ENCODE data around the gene C11orf16.
"Not testable (repeated sequence)": the region's sequence is repeated elsewhere in the genome, so short reads cannot be mapped to it uniquely, and the experiment has no call there.

Gene C11orf16

DNA sequence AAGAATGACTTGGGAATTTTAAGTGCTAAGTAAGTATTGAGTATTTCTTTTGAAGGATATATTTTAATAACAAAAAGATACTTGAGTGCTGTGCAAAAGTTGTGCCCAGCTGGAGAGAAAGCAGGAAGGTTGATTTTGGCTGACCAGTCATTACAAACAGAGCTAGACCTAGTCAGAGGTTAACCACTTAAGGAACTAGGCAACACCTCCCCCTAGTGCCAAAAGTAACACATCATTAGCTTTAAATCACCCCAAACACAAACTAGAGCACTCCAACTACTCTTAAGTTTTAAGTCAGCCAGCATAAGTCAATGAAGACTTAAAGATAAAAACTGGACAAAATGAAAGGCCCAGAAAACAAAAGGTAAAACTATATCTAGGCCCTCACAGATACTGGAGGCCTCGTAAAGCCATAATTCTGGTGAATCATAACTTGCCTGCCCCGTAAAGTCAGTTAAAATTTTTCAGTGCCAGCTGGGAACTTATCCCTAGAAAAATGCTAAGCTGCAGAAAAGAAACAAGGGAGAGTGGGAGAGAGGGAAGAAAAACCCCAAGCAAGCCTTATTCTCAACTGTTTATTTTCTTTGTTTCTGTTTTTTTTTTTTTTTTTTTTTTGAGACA, 26.9 kb upstream of the C11orf16 start:
- Mint-ChIP-seq H3K36me3 (ENCODE audit: insufficient read depth) (peaks cover 22% of the 10 kb centered on the region), H3K4me3 (no peak overlapping the region), H3K4me1 (peaks cover 40% of the 10 kb centered on the region), H3K27ac (ENCODE audit: low read depth) (no peak overlapping the region), H3K27me3 (no peaks in the 10 kb centered on the region), H3K9me3 (no peaks in the 10 kb centered on the region)
- ATAC-seq (replicated peaks; ENCODE audit: extremely low read depth, poor library complexity, severe bottlenecking) (no peak), DNase-seq (ENCODE audit: low spot score in 2 of 2) (no peak)

DNA sequence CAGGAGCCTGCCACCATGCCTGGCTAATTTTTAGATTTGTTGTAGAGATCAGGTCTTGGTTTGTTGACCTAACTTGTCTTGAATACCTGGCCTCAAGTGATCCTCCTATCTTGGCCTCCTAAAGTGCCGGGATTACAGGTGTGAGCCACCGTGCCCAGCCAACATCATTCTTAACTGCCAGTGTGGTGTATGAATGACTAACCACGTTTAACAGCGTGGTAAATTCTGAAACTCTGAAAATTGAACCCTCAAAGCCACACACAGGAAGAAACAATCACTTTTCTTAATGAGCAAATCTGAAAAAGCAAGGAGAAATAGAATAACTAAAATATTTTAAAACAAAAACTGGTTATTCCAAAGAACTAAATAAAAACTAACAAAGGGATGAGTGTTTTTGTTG, 24.1 kb upstream of the C11orf16 start:
- peaks cover 23% of the 10 kb centered on the region for H3K4me1 Mint-ChIP-seq
- H3K27ac Mint-ChIP-seq (ENCODE audit: low read depth): no peak overlapping the region
- no peaks in the 10 kb centered on the region for H3K27me3 Mint-ChIP-seq
- DNase-seq (ENCODE audit: low spot score in 2 of 2) (no peak), ATAC-seq (replicated peaks; ENCODE audit: extremely low read depth, poor library complexity, severe bottlenecking) (no peak)
- no peaks in the 10 kb centered on the region for H3K9me3 Mint-ChIP-seq
- H3K4me3 Mint-ChIP-seq: no peak overlapping the region
- H3K36me3 Mint-ChIP-seq (ENCODE audit: insufficient read depth): peaks cover 37% of the 10 kb centered on the region

DNA sequence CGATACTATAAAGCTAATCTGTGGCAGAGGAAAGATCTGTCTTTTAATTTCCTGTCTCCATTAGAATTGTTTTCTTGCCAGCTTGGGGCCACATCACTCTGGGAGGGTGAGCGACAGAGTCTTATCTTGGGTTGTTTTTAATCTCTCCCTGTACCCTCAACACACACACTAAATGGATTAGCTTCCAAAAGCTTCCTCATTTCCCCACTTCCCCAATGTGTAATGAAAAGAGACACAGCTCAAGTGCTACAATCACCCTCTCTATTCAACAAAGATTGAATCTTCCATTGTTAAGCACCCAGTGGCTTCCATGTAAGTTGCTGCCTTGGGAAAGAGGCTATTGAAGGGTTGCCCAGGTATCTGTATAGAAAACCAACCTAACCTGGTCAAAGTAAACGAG, 16.1 kb upstream of the C11orf16 start:
- no peak for ATAC-seq (replicated peaks; ENCODE audit: extremely low read depth, poor library complexity, severe bottlenecking)
- Mint-ChIP-seq H3K4me3 (no peak overlapping the region), H3K9me3 (no peaks in the 10 kb centered on the region), H3K27ac (ENCODE audit: low read depth) (no peak overlapping the region), H3K27me3 (no peaks in the 10 kb centered on the region), H3K4me1 (no peaks in the 10 kb centered on the region), H3K36me3 (ENCODE audit: insufficient read depth) (peaks cover 48% of the 10 kb centered on the region)
- no peak for DNase-seq (ENCODE audit: low spot score in 2 of 2)

DNA sequence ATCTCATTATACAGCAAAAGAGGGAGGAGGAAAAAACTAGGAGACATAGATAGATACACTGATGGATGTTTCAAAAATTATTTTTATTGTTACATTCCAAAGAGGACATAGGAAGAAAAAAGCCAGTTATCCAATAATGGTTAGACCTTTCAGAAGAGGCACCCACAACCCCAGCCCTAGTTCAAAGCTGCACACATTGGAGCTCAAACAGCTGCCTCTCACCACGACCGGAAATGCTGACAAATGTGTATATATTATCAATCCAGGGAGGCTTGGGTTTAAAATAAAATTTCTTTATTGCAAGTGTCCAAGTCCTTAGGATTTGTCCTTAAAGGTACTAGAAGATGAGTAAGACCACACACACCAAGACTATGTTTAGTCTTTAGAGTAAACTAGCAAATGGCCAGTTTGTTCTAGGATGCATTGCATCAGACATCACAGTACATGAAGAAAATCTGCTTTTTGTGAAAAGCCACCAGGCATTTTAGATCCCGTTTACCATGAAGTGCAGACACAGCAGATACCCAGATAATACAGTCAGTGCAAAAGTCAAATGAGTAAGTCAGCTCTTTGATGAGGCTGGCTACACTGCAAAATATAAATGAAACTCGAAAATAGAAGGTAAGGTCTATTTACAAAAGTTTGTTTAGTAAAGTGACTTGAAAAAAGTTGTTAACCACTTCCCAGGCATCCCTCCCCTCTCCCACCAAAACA, 14.6 kb upstream of the C11orf16 start:
- no peak for DNase-seq (ENCODE audit: low spot score in 2 of 2)
- peaks cover 38% of the 10 kb centered on the region for H3K36me3 Mint-ChIP-seq (ENCODE audit: insufficient read depth)

DNA sequence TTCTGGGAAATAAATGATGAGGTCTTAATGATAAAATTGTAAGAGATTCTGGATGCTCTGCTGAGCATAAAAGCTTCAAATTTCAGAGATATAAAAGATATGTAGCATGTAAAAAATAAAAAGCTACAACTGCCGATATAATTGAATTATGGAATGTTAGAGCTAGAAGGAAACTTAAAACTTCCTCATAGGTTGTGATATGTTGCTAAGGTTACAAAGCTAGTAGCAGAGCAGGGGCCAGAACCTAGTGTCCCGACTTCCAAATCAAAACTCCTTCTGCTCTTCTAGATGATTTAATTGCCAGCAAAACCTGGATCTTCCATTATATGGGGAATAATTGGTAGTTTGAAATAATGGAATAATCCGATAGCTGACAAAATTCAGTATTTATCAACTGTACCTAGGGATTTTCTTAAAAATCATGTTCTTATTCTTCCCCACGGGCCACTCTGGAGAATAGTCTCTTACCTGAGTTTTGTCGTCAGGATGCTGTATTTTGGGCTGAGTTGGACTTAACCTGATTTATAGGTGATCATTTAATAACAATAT, 9.8 kb upstream of the C11orf16 start, which contains the start of gene ASCL3:
TSS of gene ASCL3 (minus strand) at position 499 of the 549 bp plus-strand sequence. CDS start 4,855 bp downstream, outside the sequence.
- Mint-ChIP-seq H3K27me3 (peaks cover 9% of the 10 kb centered on the region), H3K9me3 (no peaks in the 10 kb centered on the region)
- no peak for ATAC-seq (replicated peaks; ENCODE audit: extremely low read depth, poor library complexity, severe bottlenecking)

More for the DNA sequence above, 14.6 kb upstream of the C11orf16 start:
- H3K27me3 Mint-ChIP-seq: no peaks in the 10 kb centered on the region
- no peaks in the 10 kb centered on the region for H3K4me1 Mint-ChIP-seq
- no peaks in the 10 kb centered on the region for H3K9me3 Mint-ChIP-seq
- no peak for ATAC-seq (replicated peaks; ENCODE audit: extremely low read depth, poor library complexity, severe bottlenecking)
- H3K4me3 Mint-ChIP-seq: no peak overlapping the region
- no peak overlapping the region for H3K27ac Mint-ChIP-seq (ENCODE audit: low read depth)

DNA sequence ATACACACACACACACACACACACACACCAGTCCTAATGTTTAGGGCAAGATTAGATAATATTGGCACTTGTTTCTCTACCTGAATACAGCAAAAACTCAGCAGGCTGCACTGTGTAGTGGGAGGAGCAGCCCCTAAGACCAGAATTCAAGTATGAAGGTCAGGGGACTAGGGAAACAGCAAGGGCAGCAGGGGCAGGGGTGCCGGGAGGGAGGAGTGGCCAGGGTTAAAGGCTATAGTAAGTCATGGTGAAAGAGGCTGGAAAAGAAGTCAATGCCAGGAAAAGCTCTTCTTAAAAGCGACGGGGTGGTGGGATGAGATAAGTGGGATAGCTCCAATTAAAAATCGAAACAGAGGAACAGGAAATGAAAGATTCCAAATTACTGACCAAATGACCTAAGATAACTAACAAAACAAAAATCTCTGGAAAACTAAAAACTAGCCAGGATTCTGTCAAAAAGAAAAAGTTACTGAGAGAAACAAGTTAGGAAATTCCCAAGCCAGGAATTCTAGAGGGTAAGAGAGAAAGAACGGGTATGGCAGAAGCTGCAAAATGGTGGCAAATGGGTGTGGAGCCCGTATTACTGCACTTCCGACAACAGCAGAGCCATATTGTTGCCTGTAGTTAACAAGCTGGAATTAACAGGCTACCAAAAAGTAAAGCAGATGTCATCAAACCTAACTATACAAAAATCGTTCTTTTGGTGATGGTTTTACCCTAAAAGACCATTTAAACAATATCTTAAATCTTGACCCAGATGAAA, 8.8 kb upstream of the C11orf16 start:
- Mint-ChIP-seq H3K4me3 (no peak overlapping the region), H3K27ac (ENCODE audit: low read depth) (no peak overlapping the region), H3K36me3 (ENCODE audit: insufficient read depth) (no peaks in the 10 kb centered on the region), H3K9me3 (no peaks in the 10 kb centered on the region), H3K4me1 (no peaks in the 10 kb centered on the region), H3K27me3 (peaks cover 9% of the 10 kb centered on the region)
- DNase-seq (ENCODE audit: low spot score in 2 of 2) (no peak), ATAC-seq (replicated peaks; ENCODE audit: extremely low read depth, poor library complexity, severe bottlenecking) (no peak)

More for the DNA sequence above, 9.8 kb upstream of the C11orf16 start, which contains the start of gene ASCL3:
- H3K36me3 Mint-ChIP-seq (ENCODE audit: insufficient read depth): peaks cover 1% of the 10 kb centered on the region
- H3K4me3 Mint-ChIP-seq: no peak within 1 kb of the TSS
- no peak within 1 kb of the TSS for H3K27ac Mint-ChIP-seq (ENCODE audit: low read depth)
- no peak for DNase-seq (ENCODE audit: low spot score in 2 of 2)
- H3K4me1 Mint-ChIP-seq: no peaks in the 10 kb centered on the region

DNA sequence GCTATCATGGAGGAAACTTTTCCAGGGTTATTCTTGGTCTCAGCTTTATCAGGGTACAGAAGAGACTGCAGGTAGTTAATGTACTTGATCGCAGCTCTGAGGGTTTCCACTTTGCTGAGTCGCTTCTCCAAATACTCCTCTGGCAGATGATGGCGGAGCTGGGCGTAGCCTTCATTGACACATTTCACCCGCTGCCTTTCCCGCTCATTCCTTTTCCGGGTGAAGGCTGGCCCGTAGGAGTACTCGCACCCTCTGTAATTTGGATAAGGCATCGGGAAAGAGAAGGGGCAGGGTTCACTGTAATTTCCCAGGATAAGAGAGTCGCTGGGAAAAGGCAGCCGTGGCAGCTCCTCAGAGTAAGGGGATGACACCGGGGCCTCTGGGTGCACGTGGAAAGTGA, 4.9 kb upstream of the C11orf16 start:
- no peak overlapping the region for H3K27ac Mint-ChIP-seq (ENCODE audit: low read depth)

DNA sequence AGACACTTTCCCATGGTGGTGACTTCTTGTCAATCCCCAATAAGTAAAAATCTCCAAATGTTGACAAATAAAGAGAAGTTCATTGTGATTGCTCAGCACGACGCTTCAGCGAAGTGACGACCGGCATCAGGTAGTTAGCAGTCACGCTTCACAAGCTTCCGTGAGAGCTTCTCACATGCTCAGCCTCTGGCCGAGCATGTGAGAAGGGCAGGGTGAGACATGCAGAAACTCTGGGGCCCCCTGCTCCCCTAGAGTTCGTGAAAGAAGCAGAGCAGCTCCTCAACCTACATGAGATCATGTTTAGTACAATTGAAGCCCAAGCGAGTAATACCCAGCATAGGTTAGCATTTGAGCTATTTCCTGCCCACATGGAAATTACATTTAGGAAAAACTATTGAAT, 4.4 kb upstream of the C11orf16 start:
- Mint-ChIP-seq H3K27ac (ENCODE audit: low read depth) (no peak overlapping the region), H3K4me3 (no peak overlapping the region), H3K27me3 (peaks cover 9% of the 10 kb centered on the region), H3K9me3 (no peaks in the 10 kb centered on the region), H3K36me3 (ENCODE audit: insufficient read depth) (no peaks in the 10 kb centered on the region), H3K4me1 (no peaks in the 10 kb centered on the region)
- no peak for ATAC-seq (replicated peaks; ENCODE audit: extremely low read depth, poor library complexity, severe bottlenecking)
- DNase-seq (ENCODE audit: low spot score in 2 of 2): no peak

More for the DNA sequence above, 4.9 kb upstream of the C11orf16 start:
- H3K27me3 Mint-ChIP-seq: peaks cover 9% of the 10 kb centered on the region
- H3K9me3 Mint-ChIP-seq: no peaks in the 10 kb centered on the region
- no peaks in the 10 kb centered on the region for H3K36me3 Mint-ChIP-seq (ENCODE audit: insufficient read depth)
- H3K4me1 Mint-ChIP-seq: no peaks in the 10 kb centered on the region
- no peak overlapping the region for H3K4me3 Mint-ChIP-seq
- DNase-seq (ENCODE audit: low spot score in 2 of 2) (no peak), ATAC-seq (replicated peaks; ENCODE audit: extremely low read depth, poor library complexity, severe bottlenecking) (no peak)

DNA sequence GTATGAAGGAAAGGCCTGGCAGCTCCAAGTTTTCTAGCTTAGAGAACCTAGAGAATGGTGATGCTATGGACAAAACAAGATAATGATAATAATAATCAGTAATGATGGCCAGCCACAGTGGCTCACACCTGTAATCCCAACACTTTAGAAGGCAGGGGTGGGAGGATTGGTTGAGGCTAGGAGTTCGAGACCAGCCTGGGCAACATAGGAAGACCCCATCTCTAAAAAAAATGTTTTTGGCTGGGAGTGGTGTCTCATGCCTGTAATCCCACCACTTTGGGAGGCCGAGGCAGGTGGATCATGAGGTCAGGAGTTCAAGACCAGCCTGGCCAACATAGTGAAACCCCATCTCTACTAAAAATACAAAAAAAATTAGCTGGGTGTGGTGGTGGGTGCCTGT, 3.0 kb upstream of the C11orf16 start:
- not testable (repeated sequence) for H3K4me3 Mint-ChIP-seq; ATAC-seq (replicated peaks; ENCODE audit: extremely low read depth, poor library complexity, severe bottlenecking); H3K27ac Mint-ChIP-seq (ENCODE audit: low read depth); H3K4me1 Mint-ChIP-seq; H3K27me3 Mint-ChIP-seq; H3K36me3 Mint-ChIP-seq (ENCODE audit: insufficient read depth); H3K9me3 Mint-ChIP-seq; DNase-seq (ENCODE audit: low spot score in 2 of 2)

DNA sequence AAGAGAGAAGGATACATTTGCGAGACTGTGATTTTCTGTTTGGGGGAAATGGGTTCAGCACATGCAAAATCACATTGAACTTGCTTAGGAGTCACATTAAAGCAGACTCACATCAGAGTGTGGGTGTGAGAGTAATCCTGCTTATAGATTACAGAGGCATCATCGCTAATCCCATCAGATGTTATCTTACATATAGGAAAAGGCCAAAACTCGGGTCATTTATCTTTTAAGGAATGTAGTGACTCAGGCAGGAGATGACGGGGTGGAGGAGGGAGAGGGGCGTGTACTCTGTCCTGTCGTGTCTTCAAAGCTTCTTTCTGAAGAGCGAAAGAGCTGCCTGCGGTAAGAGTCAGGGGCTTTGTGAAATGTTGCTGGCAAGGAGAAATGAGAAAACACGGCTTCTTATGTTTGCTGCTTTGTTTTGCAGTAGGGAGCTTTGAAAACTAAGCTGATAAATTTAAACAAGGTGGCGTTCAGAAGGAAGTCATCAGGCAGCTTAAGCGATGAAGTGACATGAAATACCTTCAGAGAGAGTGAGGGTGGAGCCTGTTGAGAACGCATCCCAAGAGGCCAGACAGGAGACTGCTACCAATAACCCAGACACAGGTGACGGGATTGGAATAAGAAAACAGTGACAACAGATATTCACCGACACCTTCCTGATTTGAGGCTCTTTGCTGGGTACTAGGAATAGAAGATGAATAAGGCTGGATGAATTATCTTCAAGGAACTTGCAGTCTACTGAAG, 2.2 kb upstream of the C11orf16 start:
- Mint-ChIP-seq H3K9me3 (no peaks in the 10 kb centered on the region), H3K4me3 (no peak overlapping the region), H3K4me1 (no peaks in the 10 kb centered on the region), H3K36me3 (ENCODE audit: insufficient read depth) (no peaks in the 10 kb centered on the region), H3K27me3 (no peaks in the 10 kb centered on the region), H3K27ac (ENCODE audit: low read depth) (no peak overlapping the region)
- DNase-seq (ENCODE audit: low spot score in 2 of 2): no peak
- no peak for ATAC-seq (replicated peaks; ENCODE audit: extremely low read depth, poor library complexity, severe bottlenecking)

DNA sequence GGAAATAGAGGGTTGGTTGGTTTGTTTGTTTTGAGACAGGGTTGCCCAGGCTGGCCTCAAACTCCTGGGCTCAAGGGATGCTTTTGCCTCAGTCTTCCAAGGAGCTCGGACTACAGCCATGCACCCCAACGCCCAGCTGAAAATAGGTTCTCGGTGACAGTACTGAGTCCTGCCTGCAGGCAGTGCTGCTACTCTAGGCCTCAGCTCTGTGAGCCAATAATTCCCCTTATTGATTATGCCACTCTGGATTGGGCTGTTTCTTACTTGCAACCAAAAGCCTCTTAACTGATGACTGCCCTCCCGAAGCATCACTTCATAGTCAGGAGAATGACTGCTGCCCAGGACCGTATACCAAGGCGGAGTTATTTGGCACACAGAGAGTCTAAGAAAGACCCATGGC, 1.2 kb upstream of the C11orf16 start:
- Mint-ChIP-seq H3K4me3 (no peak overlapping the region), H3K4me1 (no peaks in the 10 kb centered on the region)

More for the DNA sequence above, 1.2 kb upstream of the C11orf16 start:
- DNase-seq (ENCODE audit: low spot score in 2 of 2) (no peak), ATAC-seq (replicated peaks; ENCODE audit: extremely low read depth, poor library complexity, severe bottlenecking) (no peak)
- no peaks in the 10 kb centered on the region for H3K9me3 Mint-ChIP-seq
- H3K27me3 Mint-ChIP-seq: no peaks in the 10 kb centered on the region
- H3K27ac Mint-ChIP-seq (ENCODE audit: low read depth): no peak overlapping the region
- H3K36me3 Mint-ChIP-seq (ENCODE audit: insufficient read depth): no peaks in the 10 kb centered on the region

Data from central memory CD8-positive, alpha-beta T cell (primary cell).